ENCODE results near the gene ABCA3.
"Not testable (repeated sequence)": the region's sequence is repeated elsewhere in the genome, so short reads cannot be mapped to it uniquely, and the experiment has no call there.

ABCA3 gene

DNA sequence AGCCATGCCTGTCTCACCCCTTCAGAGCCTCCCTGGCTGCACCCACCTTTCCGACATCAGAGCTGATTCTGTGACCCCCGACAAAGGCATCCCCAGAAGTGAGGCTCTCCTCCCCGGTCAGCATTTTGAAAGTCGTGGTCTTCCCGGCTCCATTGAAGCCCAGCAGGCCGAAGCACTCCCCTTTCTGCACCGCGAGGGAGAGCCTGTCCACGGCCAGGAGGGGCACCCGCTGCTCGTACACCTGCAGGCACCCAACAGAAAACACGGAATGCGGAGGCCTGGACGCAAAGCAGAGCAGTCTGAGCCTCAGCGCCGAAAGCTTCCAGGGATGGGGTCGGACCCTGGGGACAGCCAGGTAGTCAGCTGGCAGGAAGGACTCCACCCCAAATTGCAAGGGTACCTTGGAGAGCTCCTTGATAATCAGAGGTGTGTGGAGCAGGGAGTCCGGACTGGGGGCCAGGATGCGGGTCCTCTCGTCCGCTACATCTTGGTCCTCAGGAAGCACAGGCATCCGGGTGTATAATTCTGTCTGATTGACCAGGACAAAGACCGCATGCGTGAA, 59.5 kb downstream of the ABCA3 start:
- no peak for DNase-seq (ENCODE audit: low read depth, low spot score)

DNA sequence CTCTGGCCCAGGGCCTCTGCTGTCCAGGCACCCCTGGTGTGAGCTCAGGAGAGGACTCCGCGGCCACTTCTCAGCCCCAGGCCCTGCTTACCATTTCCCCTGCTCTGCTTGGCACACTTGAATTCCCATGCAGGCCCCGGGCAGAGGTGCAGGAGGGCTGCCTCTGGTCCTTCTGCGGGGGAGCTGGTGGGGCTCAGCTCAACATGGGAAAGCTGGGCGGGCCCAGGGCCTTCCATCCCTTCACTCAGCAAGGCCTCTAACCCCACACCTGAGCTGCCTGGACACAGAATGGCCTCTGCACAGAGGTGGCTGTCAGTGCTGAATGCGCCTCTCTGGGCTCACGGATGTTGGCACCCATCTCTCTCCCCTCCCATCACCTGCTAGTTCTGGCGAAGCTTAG, 60.1 kb downstream of the ABCA3 start:
- DNase-seq (ENCODE audit: low read depth, low spot score): no peak

DNA sequence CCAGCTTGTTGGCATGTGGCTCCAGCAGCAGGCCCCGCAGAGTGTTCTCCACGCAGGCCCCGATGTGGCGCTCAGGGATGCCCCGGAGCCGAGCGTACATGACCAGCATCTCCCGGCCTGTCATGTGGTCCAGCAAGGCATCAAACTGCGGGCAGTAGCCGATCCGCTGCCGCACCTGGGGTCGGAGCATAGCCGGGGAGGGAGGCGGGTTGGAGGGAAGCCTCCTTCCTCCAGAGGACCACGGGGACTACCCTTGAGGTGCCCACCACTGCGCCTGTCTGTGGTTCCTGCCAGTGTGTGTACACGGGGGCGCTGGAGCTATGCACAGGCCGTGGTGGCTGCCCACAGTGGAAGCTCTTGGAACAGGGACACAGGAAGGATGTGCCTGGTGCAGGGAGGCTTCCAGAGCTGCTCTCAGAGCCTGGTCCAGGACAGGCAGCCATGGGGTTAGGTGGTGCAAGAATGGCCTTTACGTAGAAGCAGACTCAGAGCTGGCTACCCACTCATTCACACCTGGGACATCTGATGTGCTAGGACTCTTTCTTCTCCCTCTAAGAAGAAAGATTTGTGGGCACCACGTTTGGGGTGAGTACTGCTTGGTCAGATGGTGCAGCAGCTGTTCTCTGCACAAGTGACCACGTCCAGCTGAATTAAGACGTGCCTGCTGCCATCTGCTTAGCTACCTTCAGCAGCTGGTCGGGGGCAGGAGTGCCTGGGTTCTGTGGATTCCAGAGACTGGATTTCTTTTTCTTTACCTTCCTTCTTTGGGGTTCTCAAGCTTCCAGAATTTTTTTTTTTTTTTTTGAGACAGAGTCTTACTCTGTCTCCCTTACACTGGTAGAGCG, 61.4 kb downstream of the ABCA3 start:
- DNase-seq (ENCODE audit: low read depth, low spot score): no peak

DNA sequence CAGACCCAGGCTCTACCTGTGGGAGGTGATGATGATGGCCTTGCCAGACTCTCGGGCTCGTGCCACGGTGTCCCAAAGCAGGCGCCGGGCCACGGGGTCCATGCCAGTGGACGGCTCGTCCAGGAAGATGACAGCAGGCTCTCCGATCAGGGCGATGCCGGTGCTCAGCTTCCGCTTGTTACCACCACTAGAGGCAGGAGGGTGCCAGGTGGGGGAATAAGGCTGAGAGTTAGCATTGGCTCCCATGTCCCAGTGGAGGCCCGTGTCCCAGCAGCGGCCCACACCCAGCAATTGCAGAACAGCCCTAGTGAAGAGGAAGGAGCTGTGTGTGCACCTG, 62.3 kb downstream of the ABCA3 start:
- DNase-seq (ENCODE audit: low read depth, low spot score): no peak

DNA sequence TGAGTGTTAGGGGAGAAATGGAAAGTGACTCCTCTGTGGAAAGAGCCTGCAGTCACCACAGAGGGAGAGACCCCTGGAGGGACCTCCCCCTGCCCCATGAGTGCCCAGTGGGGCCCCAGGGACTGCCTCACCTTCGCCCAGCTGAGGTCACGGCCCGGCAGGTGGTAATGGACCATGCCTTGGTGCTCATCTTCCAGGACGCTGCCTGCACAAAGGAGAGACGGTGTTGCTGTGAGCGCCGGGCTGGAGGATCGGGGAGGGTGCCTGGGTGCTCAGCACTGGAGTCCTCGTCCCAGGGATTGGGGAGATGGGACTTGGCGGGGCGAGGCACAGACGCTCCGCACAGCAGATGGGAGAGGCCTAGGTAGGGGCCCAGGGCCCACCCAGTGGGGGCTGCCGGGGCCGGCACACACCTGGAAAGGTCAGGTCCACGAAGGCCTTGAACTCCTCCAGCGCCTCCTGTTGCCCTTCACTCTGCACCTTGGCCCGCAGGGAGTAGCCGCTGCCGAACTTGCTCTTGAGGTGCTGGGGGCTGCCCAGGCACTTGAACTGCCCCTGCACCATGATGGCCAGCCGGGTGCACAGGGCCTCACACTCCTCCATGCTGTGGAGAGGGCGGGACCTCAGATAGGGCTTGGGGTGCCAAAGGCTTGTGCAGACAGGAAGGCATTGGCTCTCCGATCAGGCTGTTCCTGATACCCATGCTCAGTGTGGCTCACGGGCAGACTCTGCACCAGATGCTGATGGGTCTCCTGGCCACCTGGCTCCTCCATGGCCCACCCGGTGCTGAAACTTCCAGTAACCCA, 62.9 kb downstream of the ABCA3 start:
- DNase-seq (ENCODE audit: low read depth, low spot score): no peak

DNA sequence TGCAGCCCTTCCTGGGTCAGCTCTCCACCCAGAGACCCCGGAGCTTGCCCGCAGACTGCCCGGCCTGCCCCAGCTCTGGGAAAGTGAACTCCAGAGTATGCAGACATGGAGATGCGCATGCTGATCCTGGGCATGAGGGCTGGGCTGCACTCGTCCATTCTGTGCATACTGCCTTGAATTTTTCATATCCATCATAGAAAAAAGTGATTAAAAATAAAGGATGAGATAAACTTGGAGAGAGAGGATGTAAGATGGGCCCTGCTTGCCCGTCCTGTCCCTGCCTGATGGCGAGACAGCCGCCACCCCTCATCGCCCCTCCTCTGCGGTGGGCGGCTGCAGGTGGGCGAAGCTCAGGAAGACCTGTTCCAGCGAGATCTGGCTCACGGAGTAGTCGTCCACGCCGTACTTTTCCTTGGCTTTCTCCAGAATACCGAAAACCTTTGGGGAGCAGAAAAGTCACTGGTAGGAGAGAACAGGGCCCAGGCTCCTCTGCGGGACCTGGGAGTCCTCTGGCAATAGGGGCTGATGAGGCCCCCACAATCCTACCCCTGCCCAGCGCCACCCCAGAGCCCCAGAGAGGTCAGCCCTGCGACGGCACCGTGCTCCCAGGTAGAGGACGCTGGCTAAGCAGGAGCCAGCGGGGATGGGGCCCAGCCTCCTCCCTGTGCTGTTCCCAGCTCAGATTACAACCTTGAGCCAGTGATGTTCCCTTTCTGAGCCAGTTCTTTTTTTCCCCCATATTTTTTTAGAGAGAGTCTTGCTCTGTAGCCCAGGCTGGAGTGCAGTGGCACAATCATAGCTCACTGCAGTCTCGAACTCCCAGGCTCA, 63.9 kb downstream of the ABCA3 start:
- DNase-seq (ENCODE audit: low read depth, low spot score): no peak

DNA sequence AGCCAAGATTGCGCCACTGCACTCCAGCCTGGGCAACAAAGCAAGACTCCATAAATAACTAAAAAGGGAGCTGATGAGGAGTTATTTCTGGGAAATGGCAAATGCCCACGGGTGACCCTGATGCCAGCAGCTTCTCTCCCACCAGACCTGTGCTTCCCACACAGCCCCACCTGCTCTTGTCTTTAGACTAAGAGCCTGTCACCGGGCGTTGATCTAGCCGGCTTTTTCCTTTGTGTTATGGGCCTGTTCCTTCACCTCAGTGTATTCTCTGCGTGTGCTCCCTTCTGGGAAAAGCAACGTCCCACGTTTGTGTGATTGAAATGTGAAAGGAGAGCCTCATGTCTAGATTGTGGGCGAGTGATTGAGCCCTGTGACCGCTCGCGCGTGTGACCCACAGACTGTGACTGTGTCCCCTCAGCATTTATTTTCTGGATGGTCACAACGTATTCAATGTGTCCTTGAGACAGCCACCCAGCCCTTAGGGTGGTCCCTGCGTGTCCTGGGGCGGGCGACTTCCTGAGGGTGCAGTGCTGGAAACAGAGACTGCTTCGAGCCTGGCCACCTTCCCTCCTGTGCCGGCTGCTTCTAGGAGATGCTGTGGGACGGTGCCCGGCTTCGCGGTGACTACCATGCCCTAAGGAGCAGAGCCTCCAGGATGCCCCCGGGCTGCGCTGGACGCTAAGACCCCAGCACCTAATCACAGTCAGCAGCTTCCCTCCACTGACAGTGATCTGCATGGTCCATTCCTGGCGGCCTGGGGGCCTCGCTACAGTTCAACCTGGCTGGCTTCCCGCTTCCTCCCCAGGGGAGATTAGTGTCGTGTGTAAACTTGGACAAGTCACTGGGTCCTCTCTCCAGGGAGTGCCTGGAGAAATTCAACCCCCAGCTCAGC, 64.8 kb downstream of the ABCA3 start:
- DNase-seq (ENCODE audit: low read depth, low spot score): no peak

DNA sequence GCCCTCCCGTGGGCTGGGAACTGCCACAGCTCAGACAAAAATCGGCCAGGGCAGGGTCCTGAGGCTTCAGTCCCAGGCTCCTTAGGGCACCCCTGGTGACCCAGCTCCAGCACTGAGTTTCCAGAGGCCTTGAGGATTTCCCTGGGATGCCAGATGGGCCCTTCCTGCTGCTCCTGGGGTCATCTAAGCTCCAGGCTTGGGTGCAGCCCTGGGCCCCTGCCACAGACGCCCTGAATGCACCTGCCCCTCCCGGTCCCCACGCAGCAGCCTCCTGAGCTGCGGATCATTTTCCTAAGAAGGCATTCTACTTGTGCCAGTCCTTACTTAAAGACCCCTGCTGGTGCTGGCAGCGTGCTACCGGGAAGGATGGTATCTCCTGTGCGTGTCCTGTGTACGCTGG, 66.6 kb downstream of the ABCA3 start:
- no peak for DNase-seq (ENCODE audit: low read depth, low spot score)

DNA sequence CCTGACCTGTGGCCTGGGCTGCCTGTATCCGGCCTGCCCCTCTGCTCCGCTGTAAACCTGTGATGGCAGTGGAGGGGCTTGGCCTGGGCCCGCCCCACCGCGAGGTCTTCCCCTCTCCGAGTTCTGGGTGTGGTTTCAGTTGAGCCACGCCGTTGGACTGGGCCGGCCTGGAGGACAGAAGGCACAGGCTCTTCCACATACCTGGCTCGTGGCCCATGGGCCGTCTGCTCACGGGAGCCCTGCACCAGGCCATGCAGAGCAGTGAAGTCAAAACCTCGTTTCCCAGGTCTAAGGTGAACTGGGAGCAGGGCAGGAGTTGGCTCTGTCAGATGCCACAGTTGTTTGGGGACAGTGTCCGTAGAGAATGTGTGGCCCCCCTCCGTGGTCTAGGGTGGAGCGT, 67.0 kb downstream of the ABCA3 start:
- DNase-seq (ENCODE audit: low read depth, low spot score): no peak

DNA sequence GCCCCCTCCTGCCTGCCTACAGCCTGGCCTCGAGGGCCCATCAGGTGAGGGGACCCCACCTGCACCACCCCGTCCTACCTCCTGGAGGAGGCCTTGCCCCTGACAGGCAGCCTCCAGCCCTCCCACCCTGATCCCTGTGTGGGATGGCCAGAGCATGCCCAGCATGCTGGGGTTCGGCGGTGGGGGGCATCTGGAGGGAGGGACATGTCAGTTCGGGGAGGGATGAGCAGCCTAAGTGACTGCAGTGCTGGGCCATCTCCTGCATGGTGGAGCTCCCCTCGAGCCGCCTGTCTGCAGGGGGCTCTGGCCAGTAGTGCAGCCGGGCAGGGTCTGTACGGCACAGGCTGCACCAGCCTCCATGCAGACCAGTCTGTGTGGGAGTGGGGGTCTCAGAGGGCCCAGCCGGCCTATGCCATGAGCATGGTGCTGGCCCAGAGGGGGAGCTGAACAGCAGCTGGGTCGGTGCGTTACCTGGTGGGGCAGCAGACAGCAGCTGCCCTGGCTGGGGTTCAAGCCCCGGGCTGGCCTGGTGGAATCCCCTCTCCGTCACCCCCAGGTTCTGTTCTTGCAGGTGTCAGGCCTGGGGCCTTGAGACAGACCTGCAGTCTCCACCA, 68.6 kb downstream of the ABCA3 start:
- DNase-seq (ENCODE audit: low read depth, low spot score): no peak

DNA sequence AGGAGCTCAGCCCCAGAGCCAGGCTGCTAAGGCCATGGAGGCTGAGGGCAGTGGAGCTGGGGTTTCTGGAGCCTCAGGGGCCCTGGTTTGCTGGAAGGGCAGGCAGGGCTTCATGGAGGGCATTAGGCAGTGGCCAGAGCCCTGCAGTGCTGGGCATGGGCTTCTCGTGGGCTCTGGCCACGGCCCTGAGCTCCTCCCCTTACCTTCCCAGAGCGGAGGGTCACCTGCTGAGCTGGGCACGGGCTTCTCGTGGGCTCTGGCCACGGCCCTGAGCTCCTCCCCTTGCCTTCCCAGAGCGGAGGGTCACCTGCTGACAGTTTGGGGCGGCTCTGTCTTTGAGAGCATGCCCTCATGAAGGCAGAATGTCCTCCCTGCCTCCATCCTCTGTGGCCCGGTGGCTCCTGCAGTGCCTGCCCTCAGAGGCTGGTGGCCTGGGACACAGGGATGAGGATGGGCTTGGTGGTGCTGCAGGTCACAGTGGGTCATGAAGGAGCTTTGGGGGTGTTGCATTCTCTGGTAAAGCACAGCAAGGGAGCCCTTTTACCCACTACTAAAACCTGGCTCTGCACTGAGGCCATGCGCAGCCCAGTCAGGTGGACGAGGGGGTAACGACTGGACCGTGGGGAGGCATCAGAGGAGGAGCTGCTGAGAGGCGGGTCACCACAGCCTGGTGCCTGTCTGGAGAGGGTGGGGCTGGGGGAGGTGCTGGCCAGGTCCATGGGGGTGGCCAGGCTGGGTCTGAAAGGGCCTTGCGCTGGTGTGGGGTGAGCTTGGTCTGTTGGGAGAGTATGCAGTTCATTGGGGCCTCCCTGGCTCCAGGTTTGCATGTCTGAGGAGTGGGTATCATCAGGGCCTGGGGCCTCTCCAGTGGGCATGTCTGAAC, 69.7 kb downstream of the ABCA3 start:
- DNase-seq (ENCODE audit: low read depth, low spot score): no peak

DNA sequence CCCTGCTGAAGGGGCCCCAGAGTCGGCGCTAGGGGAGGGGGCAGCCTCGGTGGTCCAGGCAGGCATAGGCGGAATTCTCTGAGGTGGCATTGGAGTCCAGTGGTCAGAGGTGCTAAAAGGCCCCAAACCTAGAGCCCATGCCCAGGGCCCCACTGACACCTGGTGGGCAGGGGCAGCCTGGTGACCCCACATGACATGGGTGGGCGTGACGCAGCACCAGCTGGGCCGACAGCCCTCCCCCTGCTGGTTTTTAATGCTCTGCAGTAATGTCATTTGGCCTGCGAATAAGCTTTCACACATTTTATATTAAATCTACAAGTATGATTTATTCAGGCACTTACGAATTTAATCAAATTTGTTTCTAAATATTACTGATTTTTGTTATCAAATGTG, 70.5 kb downstream of the ABCA3 start:
- DNase-seq (ENCODE audit: low read depth, low spot score): no peak

DNA sequence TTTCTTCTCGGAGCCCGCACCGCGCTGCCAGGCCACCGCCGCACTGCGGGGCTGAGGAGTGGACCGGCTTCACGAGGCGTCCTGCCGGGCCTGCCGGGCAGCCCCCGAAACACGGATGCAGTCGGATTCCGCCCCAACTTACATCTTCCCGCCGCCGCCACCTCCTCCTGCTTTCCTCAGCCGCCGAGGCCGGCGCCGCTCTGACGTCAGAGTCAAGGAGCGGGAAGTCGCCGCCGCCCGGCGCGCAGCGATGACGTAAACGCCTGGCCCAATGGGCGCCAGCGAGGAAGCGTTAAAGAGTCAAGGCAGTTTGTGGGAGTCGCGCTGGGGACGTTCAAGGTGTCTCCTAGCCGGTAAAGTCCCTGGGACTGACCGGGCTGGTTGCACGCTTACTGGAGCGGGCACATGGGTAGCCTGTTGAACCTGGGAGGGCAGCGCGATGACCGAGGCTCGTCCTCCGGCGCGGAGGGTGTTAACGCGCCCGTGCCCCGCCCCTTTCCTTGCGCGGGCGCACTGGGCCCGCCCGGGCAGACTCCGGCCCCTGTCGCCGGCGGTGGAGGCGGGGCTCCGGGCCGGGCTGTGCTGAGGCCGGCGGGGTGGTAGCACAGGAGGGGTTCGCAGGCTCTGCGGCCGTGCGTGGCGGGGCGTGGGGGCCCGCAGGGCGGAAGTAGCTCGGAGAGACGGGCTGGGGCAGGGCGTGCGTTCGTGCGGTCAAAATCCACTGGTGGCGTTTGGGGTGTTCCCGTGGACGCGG, 72.4 kb downstream of the ABCA3 start, which contains the start of gene RNPS1:
Gene RNPS1, minus strand, starts transcription at position 214 of the 754 bp plus-strand sequence. CDS start 3,483 bp downstream, outside the sequence.
- peak; percentile 93 for DNase-seq (ENCODE audit: low read depth, low spot score)

DNA sequence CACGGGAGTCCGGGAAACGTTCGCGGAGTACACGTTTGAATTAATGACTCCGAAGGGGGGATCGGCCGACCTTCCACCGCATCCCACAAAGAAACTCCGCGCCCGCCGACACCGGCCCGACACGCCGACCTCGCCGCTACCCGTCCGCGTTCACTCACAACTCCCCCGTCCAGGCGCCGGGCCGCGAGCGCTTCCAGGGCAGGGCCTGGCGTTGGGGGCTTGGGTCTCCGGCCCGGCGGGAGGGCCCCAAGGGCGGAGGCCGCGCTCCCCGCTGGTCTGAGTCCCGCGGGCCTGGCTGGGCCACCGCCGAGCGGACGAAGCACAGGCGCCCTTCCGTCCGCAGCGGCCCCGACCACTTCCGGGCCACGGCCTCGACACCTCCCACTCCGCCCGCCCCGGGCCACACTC, 73.0 kb downstream of the ABCA3 start:
- DNase-seq (ENCODE audit: low read depth, low spot score): not testable (repeated sequence)

DNA sequence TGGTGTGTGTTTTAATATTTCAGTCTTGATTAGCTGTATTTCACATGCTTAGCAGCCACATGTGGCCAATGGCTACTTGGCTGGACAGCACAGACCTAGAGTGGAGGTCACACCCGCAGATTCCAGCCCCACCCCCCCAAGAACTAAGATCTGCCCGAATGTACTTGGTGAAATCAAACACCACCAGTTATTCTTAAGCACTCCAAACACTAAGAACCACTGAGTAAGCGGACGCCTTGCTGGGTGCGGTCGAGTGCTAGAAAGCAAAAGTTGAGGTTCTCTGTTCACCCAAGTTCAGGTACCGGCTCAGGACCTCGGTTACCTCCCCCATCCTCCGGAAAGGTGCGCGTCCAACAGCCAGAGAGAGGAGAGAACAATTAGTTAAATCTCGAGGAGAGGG, 73.6 kb downstream of the ABCA3 start:
- DNase-seq (ENCODE audit: low read depth, low spot score): not testable (repeated sequence)

DNA sequence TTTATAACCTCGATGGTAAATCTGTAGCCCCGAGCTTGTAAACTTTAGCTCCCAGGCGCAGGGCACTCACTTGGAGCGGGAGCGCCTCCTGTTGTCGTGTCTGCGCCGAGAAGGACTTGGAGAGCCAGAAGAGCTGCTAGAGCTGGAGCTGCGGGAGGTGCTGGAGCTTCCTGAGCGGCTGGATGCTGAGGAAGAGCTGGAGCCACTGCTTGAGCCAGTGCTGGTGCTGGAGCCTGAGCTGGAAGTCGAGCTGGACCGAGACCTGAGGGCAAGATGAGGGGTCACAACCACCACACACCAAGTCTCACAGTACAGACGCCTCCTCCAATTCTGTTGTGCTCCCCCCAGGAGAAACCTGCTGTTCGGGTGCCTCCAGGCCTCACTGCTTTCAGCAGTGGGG, 77.5 kb downstream of the ABCA3 start:
- not testable (repeated sequence) for DNase-seq (ENCODE audit: low read depth, low spot score)

DNA sequence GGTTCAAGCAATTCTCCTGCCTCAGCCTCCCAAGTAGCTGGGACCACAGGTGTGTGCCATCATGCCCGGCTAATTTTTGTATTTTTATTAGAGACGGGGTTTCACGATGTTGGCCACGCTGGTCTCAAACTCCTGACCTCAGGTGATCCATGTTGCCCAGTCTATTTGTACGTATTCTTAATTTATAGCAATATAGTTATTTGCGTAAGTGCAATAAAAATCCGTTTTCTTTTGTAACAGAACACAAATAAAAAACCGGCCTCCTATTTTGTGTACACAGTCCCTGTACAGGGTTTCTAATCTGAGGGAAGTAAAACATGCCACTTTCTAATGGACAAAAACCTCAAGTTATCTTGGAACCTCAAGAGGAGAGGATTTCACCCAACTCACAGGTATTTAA, 80.3 kb downstream of the ABCA3 start:
- DNase-seq (ENCODE audit: low read depth, low spot score): no peak

DNA sequence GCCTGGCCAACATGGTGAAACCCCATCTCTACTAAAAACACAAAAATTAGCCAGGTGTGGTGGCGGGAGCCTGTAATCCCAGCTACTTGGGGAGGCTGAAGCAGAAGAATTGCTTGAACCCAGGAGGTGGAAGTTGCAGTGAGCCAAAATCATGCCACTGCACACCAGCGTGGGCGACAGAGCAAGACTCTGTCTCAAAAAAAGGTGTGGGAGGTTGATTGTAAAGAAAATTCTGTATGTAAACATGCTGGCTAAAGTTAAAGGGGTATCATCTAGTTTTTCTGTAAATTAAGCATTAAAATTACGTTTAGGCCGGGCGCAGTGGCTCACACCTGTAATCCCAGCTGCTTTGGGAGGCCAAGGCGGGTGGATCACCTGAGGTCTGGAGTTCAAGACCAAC, 82.0 kb downstream of the ABCA3 start:
- not testable (repeated sequence) for DNase-seq (ENCODE audit: low read depth, low spot score)

DNA sequence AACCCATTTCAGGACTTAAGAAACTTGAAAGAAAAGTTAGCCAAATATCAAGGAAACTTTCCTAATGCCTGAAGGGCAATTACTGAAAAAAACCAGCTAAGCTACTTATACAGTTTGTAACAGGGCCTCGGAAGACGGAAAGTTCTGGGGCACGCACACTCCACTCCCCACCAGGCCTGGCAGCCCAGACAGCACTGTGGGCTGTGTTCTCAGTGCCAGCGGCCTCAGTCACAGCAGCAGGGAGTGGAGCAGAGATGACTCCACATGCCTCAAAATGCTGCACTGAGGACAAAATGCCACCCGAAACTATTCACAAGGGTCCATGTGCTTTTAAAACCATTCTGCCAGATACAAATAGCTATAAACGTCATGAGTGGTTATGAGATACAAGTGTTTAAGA, 82.8 kb downstream of the ABCA3 start:
- DNase-seq (ENCODE audit: low read depth, low spot score): no peak

All from smooth muscle cell of the brain vasculature (primary cell).